Ishikawa (cell line): ENCODE measurements around the gene PATE2.

Experiments used
- RAD21 ChIP-seq: IDR thresholded peaks from 2 replicates; pipeline ENCODE4 v1.6.1; 2012; ENCODE audit warnings: low read depth
- TF ChIP-seq, protein P1 (sequence below): IDR thresholded peaks from 2 replicates; pipeline ENCODE4 v1.6.1; 2012

DNA sequence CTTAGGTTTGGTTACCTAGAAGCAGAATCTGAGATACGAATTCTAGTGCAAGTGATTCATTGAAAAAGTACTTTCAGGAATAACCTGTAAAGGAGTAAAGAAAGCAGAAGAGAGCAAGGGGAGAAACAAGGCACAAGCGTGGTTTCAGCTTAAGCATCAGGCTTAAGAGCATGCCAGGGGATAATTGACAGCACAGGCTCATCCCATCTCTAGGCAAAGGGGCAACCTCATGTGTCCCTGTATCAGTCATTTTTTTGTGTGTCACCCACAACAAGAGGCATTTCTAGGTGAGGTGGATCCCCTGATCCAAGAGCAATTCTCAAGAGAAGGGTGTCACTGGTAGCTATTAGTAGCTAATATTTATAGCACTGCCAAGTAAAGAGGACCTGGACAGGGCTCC, 8.0 kb downstream of the PATE2 start:
- TF ChIP-seq, protein P1, sequence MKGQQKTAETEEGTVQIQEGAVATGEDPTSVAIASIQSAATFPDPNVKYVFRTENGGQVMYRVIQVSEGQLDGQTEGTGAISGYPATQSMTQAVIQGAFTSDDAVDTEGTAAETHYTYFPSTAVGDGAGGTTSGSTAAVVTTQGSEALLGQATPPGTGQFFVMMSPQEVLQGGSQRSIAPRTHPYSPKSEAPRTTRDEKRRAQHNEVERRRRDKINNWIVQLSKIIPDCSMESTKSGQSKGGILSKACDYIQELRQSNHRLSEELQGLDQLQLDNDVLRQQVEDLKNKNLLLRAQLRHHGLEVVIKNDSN: no peak
- no peak for TF ChIP-seq RAD21
